SH-SY5Y (cell line): Measurements from ENCODE around the gene XDH.

Experiments used
- GATA2 ChIP-seq: IDR thresholded peaks from 2 replicates; pipeline ENCODE4 v1.6.1; 2011; ENCODE audit warnings: mild to moderate bottlenecking, low read depth, low read length
- GATA3 ChIP-seq: IDR thresholded peaks from 2 replicates; pipeline ENCODE4 v1.6.1; 2011; ENCODE audit warnings: low read depth, mild to moderate bottlenecking, low read length, moderate library complexity

- TF ChIP-seq GATA2 (no peak), GATA3 (no peak)
These were observed 99.8 kb downstream of the XDH start for GRCh38 chr2:31314761-31315160.
